ENCODE results near the gene MTF1. TPM values are rescaled to one million over a fixed set of nuclear protein-coding genes. Genes with fewer than 3 reads are reported as not detected.

The MTF1 gene
- total RNA-seq, 1 donor from 2014 or later, result 30.3 TPM

- intact Hi-C loops (cut with DNase I), result no loop called here
Observed at GRCh38 chr1:37841652-37842051, 17.7 kb downstream of the MTF1 start.

GRCh38 chr1:37840711-37841110 is 18.7 kb downstream of the MTF1 start:
- Histone ChIP-seq H3K27me3 (ENCODE audit: low read depth) (no peaks in the 10 kb centered on the region), H3K4me3 (no peak overlapping the region), H3K9me3 (no peaks in the 10 kb centered on the region), H3K4me1 (peaks cover 20% of the 10 kb centered on the region), H3K27ac (no peak overlapping the region), H3K36me3 (peaks cover 52% of the 10 kb centered on the region)
- ATAC-seq (no peak), DNase-seq (no peak)
- intact Hi-C loops (cut with DNase I), result no loop called here
- no peak for TF ChIP-seq CTCF (IDR thresholded peaks at IDR 0.05)

More at GRCh38 chr1:37841652-37842051, 17.7 kb downstream of the MTF1 start:
- Histone ChIP-seq H3K4me3 (no peak overlapping the region), H3K9me3 (no peaks in the 10 kb centered on the region), H3K36me3 (peaks cover 43% of the 10 kb centered on the region), H3K27ac (no peak overlapping the region), H3K4me1 (peaks cover 26% of the 10 kb centered on the region), H3K27me3 (ENCODE audit: low read depth) (no peaks in the 10 kb centered on the region)
- ATAC-seq (no peak), DNase-seq (no peak)
- no peak for TF ChIP-seq CTCF (IDR thresholded peaks at IDR 0.05)

GRCh38 chr1:37839676-37840075 is 19.7 kb downstream of the MTF1 start:
- no peaks in the 10 kb centered on the region for H3K27me3 ChIP-seq (ENCODE audit: low read depth)
- H3K4me3 ChIP-seq, result no peak overlapping the region
- peaks cover 15% of the 10 kb centered on the region for H3K4me1 ChIP-seq
- intact Hi-C loops (cut with DNase I), result no loop called here
- DNase-seq (no peak), ATAC-seq (no peak)
- H3K27ac ChIP-seq, result no peak overlapping the region
- peaks cover 62% of the 10 kb centered on the region for H3K36me3 ChIP-seq
- H3K9me3 ChIP-seq, result no peaks in the 10 kb centered on the region
- no peak for TF ChIP-seq CTCF (IDR thresholded peaks at IDR 0.05)

- DNase-seq (no peak), ATAC-seq (no peak)
- H3K4me3 ChIP-seq, result no peak overlapping the region
- no peaks in the 10 kb centered on the region for H3K27me3 ChIP-seq (ENCODE audit: low read depth)
- H3K4me1 ChIP-seq, result no peaks in the 10 kb centered on the region
- no peak for TF ChIP-seq CTCF (IDR thresholded peaks at IDR 0.05)
- no peaks in the 10 kb centered on the region for H3K9me3 ChIP-seq
- H3K36me3 ChIP-seq, result peaks cover 91% of the 10 kb centered on the region
- intact Hi-C loops (cut with DNase I), result no loop called here
- H3K27ac ChIP-seq, result no peak overlapping the region
Observed at GRCh38 chr1:37836788-37837187, 22.6 kb downstream of the MTF1 start.

DNA sequence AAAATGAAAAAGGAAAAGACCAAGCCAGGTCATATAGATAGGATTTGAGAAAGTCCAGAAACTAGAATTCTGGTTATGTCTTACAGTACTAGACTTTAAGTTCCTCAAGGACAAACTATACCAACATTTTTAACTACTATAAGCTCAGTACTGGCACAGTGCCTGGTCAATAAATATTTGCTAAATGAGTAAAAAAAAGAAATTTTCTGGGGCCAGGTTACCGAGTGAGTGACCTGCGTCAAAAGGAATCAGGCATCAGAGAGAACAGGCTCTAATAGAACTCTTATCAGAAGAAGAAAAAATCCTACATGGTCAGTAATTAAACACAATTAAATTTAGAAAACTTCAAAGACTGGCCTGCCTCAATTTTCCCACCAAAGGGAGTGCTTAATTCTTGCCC is 27.6 kb downstream of the MTF1 start:
- H3K36me3 ChIP-seq, result peaks cover 93% of the 10 kb centered on the region
- ATAC-seq, result no peak
- H3K9me3 ChIP-seq, result no peaks in the 10 kb centered on the region
- no peak for DNase-seq
- no peaks in the 10 kb centered on the region for H3K27me3 ChIP-seq (ENCODE audit: low read depth)
- intact Hi-C loops (cut with DNase I), result no loop called here
- H3K27ac ChIP-seq, result no peak overlapping the region
- no peaks in the 10 kb centered on the region for H3K4me1 ChIP-seq
- TF ChIP-seq CTCF (IDR thresholded peaks at IDR 0.05), result no peak
- H3K4me3 ChIP-seq, result no peak overlapping the region

- no peak for DNase-seq
- H3K27ac ChIP-seq, result no peak overlapping the region
- no peaks in the 10 kb centered on the region for H3K27me3 ChIP-seq (ENCODE audit: low read depth)
- H3K36me3 ChIP-seq, result peaks cover 92% of the 10 kb centered on the region
- no peak overlapping the region for H3K4me3 ChIP-seq
- no peak for ATAC-seq
- TF ChIP-seq CTCF (IDR thresholded peaks at IDR 0.05), result no peak
- intact Hi-C loops (cut with DNase I), result no loop called here
- H3K4me1 ChIP-seq, result no peaks in the 10 kb centered on the region
- H3K9me3 ChIP-seq, result no peaks in the 10 kb centered on the region
Observed at GRCh38 chr1:37831109-37831508, 28.3 kb downstream of the MTF1 start.
